B cell (primary cell): ENCODE measurements around the gene SMARCC1.

ENCODE experiments used
- EZH2 ChIP-seq: IDR thresholded peaks from 2 replicates; pipeline ENCODE4 v1.6.1; 2012; ENCODE audit warnings: borderline replicate concordance, low read depth, mild to moderate bottlenecking, moderate library complexity, low read length; ENCODE audit not compliant: insufficient read depth, poor library complexity, severe bottlenecking
- TF ChIP-seq, protein P1 (sequence below): fragments of 200-600 bp; IDR thresholded peaks from one replicate; pipeline ENCODE4 v1.8.0; 2022; ENCODE audit warnings: antibody characterized with exemption, mild to moderate bottlenecking

DNA sequence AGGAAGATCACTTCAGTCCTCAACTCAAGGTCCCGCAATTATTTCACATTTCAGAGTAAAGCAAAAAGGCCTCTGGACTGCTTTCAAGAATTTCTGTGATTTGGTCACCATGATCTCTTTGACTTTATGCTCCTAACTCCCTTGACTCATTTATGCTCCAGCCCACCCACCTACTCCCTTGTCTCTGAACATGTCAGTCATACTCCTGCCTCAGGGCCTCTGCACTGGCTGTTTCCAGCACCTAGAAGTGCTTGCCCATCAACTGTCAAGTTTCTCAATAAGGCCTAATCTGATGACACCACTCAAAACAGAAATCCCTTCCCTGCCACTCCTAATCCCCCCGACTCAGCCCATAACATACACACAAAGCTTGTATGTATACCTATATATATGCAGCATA, 166.9 kb downstream of the SMARCC1 start:
- TF ChIP-seq, protein P1, sequence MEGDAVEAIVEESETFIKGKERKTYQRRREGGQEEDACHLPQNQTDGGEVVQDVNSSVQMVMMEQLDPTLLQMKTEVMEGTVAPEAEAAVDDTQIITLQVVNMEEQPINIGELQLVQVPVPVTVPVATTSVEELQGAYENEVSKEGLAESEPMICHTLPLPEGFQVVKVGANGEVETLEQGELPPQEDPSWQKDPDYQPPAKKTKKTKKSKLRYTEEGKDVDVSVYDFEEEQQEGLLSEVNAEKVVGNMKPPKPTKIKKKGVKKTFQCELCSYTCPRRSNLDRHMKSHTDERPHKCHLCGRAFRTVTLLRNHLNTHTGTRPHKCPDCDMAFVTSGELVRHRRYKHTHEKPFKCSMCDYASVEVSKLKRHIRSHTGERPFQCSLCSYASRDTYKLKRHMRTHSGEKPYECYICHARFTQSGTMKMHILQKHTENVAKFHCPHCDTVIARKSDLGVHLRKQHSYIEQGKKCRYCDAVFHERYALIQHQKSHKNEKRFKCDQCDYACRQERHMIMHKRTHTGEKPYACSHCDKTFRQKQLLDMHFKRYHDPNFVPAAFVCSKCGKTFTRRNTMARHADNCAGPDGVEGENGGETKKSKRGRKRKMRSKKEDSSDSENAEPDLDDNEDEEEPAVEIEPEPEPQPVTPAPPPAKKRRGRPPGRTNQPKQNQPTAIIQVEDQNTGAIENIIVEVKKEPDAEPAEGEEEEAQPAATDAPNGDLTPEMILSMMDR: no peak
- TF ChIP-seq EZH2: no peak
